Motor neuron (in vitro differentiated cells): ENCODE data around the gene URAD. TPM values are rescaled to one million over a fixed set of nuclear protein-coding genes. Genes with fewer than 3 reads are reported as not detected.
A peak's percentile ranks its signal among the peaks of the same experiment; 100 is the strongest.
"Not testable (repeated sequence)": the region's sequence is repeated elsewhere in the genome, so short reads cannot be mapped to it uniquely, and the experiment has no call there.

Experiments
- ATAC-seq, 8 experiments: fragments of 200-7000 bp; cut with Tn5 transposase; replicated peaks in 6 of 8; 2 replicates each; pipeline ENCODE4 v1.8.0; 2021; ENCODE audit warnings: mild to moderate bottlenecking in 8 of 8, moderate library complexity in 8 of 8
- H3K27ac ChIP-seq, 2 donors: fragments of 250-450 bp; sonication (Bioruptor Pico); 2 replicates each; pipeline ENCODE4 v1.9.0; 2021; ENCODE audit warnings: antibody characterized with exemption in 2 of 2, mild to moderate bottlenecking in 2 of 2, moderate library complexity in 1 of 2
- H3K4me1 ChIP-seq, 2 donors: fragments of 250-450 bp; sonication (Bioruptor Pico); replicated peaks in 1 of 2; 2 replicates each; pipeline ENCODE4 v1.6.1; 2021; ENCODE audit warnings: antibody characterized with exemption in 2 of 2, mild to moderate bottlenecking in 2 of 2, moderate library complexity in 1 of 2
- H3K4me3 ChIP-seq, 5 donors: fragments of 250-450 bp; sonication (Bioruptor Pico); 2 replicates each; pipeline ENCODE4 v1.9.0; 2021; ENCODE audit warnings: antibody characterized with exemption in 5 of 5, mild to moderate bottlenecking in 5 of 5, moderate library complexity in 4 of 5
- WGBS, 10 experiments: fragments of 450-650 bp; shearing (Covaris generic); methylation state at CpG; one replicate each; pipeline ENCODE4 v1.0.0; 2022; 5-methylcytosine and 5-hydroxymethylcytosine counted together
- in situ Hi-C, 9 experiments: fragments of 400-800 bp; cut with MboI; loops; one replicate each; pipeline ENCODE4 v1.15.0; 2021; ENCODE audit warnings: low sequenced_read_pairs in 9 of 9, low pct_unique_long_range_greater_than_20kb in 2 of 9; ENCODE audit not compliant: unreplicated experiment in 9 of 9
- total RNA-seq, 8 experiments: library from RNA; unstranded; fragments of 300-600 nt; gene quantifications; 2 replicates each; pipeline versions ENCODE4 v1.2.3 to v1.2.4, GENCODE V29; 2022

The URAD gene
- total RNA-seq, 8 experiments from 2014 or later, result not detected

DNA sequence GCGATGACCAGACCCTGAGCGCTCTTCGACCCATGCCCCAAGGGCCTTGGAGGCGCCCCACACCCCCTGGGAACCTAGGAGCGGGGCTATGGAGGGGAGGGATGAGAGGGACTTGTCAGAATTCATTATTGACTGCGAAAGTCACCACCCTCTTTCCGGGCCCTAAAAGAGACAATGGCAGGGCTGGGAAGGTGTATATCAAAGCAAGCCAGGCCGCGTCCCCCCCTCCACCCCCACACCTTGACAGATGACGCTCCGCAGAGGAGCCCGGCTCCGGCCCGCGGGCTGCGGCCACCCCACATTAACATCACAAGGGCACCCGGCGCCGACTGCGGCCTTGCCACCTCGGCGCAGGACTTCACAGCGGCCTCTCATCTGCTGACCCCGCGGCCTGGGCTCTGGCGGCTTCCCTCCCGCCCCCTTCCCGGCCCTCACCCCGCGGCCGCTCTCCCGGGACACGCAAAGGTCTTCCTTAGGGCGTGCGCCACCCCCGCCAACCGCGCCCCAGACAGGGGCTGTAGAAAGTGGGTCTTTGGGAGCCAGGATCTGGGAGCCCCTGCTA is 21.8 kb downstream of the URAD start:
- in situ Hi-C loops, result loop anchor here in 1 of 9 experiments (25.0 kb wide), 1 partner anchor 129 kb away; no protein-coding TSS in a partner anchor
- H3K4me3 ChIP-seq, result no peak overlapping the region
- ATAC-seq, result no peak
- no peak overlapping the region for H3K27ac ChIP-seq
- 0 to 17% (median 3%) methylated on average over 1 to 3 of the region's 38 CpGs; no CpG with 5 or more reads in 6 of the 10 experiments for WGBS, 10 experiments
- peaks cover 0 to 3% of the 10 kb centered on the region in 2 donors for H3K4me1 ChIP-seq

GRCh38 chr13:27965740-27966640 is 22.5 kb downstream of the URAD start:
- WGBS, 10 experiments, result 0 to 42% (median 4%) methylated on average over 2 to 16 of the region's 45 CpGs; no CpG with 5 or more reads in 1 of the 10 experiments
- H3K27ac ChIP-seq, result no peak overlapping the region
- H3K4me1 ChIP-seq, result peaks cover 0 to 3% of the 10 kb centered on the region in 2 donors
- H3K4me3 ChIP-seq, result no peak overlapping the region
- in situ Hi-C loops, result loop anchor here in 1 of 9 experiments (25.0 kb wide), 1 partner anchor 129 kb away; no protein-coding TSS in a partner anchor
- no peak for ATAC-seq

GRCh38 chr13:27965343-27965739 is 23.2 kb downstream of the URAD start:
- no peak overlapping the region for H3K4me3 ChIP-seq
- H3K27ac ChIP-seq, result no peak overlapping the region
- ATAC-seq, result no peak
- WGBS, 10 experiments, result 9 to 60% (median 21%) methylated on average over 1 to 7 of the region's 7 CpGs; no CpG with 5 or more reads in 2 of the 10 experiments
- peaks cover 3% of the 10 kb centered on the region in 2 donors for H3K4me1 ChIP-seq
- in situ Hi-C loops, result loop anchor here in 1 of 9 experiments (25.0 kb wide), 1 partner anchor 128 kb away; no protein-coding TSS in a partner anchor

GRCh38 chr13:27964741-27965323 is 23.7 kb downstream of the URAD start:
- Histone ChIP-seq H3K4me1 (peaks cover 3 to 6% of the 10 kb centered on the region in 2 donors), H3K27ac (no peak overlapping the region), H3K4me3 (no peak overlapping the region)
- ATAC-seq, result no peak
- 4 to 51% (median 20%) methylated on average over 2 to 15 of the region's 15 CpGs; no CpG with 5 or more reads in 2 of the 10 experiments for WGBS, 10 experiments
- in situ Hi-C loops, result loop anchor here in 1 of 9 experiments (25.0 kb wide), 1 partner anchor 128 kb away; no protein-coding TSS in a partner anchor

DNA sequence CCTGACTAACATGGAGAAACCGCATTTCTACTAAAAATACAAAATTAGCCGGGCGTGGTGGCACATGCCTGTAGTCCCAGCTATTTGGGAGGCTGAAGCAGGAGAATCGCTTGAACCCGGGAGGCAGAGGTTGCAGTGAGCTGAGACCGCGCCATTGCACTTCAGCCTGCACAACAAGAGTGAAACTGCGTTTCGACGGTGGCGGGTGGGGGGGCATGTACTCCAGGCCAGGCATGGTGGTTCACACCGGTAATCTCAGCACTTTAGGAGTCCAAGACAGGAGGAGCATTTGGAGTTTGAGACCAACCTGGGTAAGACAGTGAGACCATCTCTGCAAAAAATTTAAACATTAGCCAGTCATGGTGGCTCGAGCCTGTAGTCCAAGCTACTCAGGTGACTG is 24.3 kb downstream of the URAD start:
- H3K4me3 ChIP-seq, H3K4me1 ChIP-seq, ATAC-seq, H3K27ac ChIP-seq: not testable (repeated sequence)
- in situ Hi-C loops, result loop anchor here in 1 of 9 experiments (25.0 kb wide), 1 partner anchor 127 kb away; no protein-coding TSS in a partner anchor
- 33 to 90% (median 67%) methylated on average over 1 to 4 of the region's 13 CpGs; no CpG with 5 or more reads in 4 of the 10 experiments for WGBS, 10 experiments

DNA sequence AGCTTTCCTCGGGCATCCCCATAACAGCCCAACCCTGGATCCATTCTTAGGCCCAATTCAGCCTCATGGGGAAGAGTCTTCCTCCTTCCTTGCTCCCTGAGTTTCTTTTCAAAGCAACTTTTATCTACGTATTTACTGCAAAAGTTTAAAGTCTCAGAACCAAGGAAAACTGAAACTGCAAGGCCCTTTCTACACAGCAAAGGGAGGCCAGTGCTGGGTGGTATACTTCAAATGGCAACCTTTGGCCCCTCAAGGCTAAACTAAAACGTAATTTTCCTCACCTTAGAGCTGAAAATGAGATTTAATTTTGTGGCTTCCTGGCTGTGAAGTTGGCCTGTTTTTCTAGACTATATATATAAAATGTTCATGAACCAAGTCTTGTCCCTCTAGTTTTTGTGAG is 25.0 kb downstream of the URAD start:
- Histone ChIP-seq H3K27ac (no peak overlapping the region), H3K4me3 (no peak overlapping the region), H3K4me1 (peaks cover 3 to 6% of the 10 kb centered on the region in 2 donors)
- no peak for ATAC-seq
- WGBS, 10 experiments, result 0 to 67% (median 51%) methylated on average over 1 to 3 of the region's 3 CpGs; no CpG with 5 or more reads in 2 of the 10 experiments
- in situ Hi-C loops, result loop anchor here in 1 of 9 experiments (25.0 kb wide), 1 partner anchor 126 kb away; no protein-coding TSS in a partner anchor

GRCh38 chr13:27962982-27963381 is 25.5 kb downstream of the URAD start:
- H3K4me1 ChIP-seq, result peaks cover 0 to 6% of the 10 kb centered on the region in 2 donors
- H3K4me3 ChIP-seq, result no peak overlapping the region
- in situ Hi-C loops, result loop anchor here in 1 of 9 experiments (25.0 kb wide), 1 partner anchor 126 kb away; no protein-coding TSS in a partner anchor
- no peak for ATAC-seq
- no peak overlapping the region for H3K27ac ChIP-seq
- 14 to 60% (median 24%) methylated on average over 1 to 8 of the region's 9 CpGs; no CpG with 5 or more reads in 6 of the 10 experiments for WGBS, 10 experiments

DNA sequence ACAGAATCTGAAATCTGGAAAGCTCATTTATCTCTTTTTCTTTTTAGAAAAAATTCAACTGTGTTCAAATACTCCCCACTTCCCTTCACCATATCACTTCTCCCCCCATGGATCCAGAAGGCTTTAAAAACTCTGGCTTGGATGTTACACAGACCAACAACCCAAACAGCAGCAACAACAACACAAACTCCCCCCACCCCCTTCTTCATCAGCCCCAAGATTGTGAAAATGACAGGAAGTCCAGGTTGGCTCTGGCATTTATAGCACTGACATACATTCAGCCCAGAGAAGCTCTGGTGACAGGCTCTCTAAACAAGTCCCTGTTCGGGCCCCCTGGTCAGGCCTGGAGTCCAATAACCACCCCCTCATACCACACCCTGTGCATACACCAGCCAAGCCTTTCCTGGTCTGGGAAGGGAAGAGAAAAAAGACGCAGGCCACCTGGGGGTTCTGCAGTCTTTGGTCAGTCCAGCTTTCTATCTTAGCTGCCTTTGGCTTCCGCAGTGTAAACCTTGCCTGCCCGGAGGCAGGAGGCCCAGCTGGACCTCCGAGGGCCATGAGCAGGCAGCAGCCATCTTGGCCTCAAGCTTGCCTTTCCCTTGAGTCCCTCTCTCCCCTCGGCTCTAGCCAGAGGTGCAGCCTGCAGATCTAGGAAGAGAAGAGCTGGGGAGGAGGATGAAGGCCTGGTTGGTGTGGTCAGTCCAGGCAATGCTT is 26.2 kb downstream of the URAD start:
- no peak for ATAC-seq
- in situ Hi-C loops, result loop anchor here in 1 of 9 experiments (25.0 kb wide), 1 partner anchor 125 kb away; no protein-coding TSS in a partner anchor
- Histone ChIP-seq H3K4me1 (peaks cover 0 to 6% of the 10 kb centered on the region in 2 donors), H3K27ac (no peak overlapping the region), H3K4me3 (no peak overlapping the region)
- 0 to 100% (median 40%) methylated on average over 1 to 4 of the region's 6 CpGs; no CpG with 5 or more reads in 3 of the 10 experiments for WGBS, 10 experiments

GRCh38 chr13:27961227-27962085 is 27.0 kb downstream of the URAD start:
- Histone ChIP-seq H3K4me3 (no peak overlapping the region), H3K27ac (no peak overlapping the region), H3K4me1 (peaks cover 0 to 6% of the 10 kb centered on the region in 2 donors)
- in situ Hi-C loops, result loop anchor here in 1 of 9 experiments (25.0 kb wide), 1 partner anchor 124 kb away; no protein-coding TSS in a partner anchor
- ATAC-seq, result no peak
- WGBS, 10 experiments, result 0 to 50% (median 17%) methylated on average over 1 to 9 of the region's 25 CpGs; no CpG with 5 or more reads in 3 of the 10 experiments

GRCh38 chr13:27960362-27961226 is 27.9 kb downstream of the URAD start:
- H3K4me1 ChIP-seq, result peaks cover 0 to 6% of the 10 kb centered on the region in 2 donors
- in situ Hi-C loops, result loop anchor here in 1 of 9 experiments (25.0 kb wide), 1 partner anchor 123 kb away; no protein-coding TSS in a partner anchor
- 0 to 8% (median 2%) methylated on average over 2 to 11 of the region's 73 CpGs; no CpG with 5 or more reads in 6 of the 10 experiments for WGBS, 10 experiments

More at GRCh38 chr13:27960362-27961226, 27.9 kb downstream of the URAD start:
- peak; percentile 32 to 94 (median 73) for ATAC-seq
- Histone ChIP-seq H3K4me3 (peak overlapping the region in 1 of 5 donors; percentile 9), H3K27ac (no peak overlapping the region)
